ENCODE measurements around the gene NDUFB6.

DNA sequence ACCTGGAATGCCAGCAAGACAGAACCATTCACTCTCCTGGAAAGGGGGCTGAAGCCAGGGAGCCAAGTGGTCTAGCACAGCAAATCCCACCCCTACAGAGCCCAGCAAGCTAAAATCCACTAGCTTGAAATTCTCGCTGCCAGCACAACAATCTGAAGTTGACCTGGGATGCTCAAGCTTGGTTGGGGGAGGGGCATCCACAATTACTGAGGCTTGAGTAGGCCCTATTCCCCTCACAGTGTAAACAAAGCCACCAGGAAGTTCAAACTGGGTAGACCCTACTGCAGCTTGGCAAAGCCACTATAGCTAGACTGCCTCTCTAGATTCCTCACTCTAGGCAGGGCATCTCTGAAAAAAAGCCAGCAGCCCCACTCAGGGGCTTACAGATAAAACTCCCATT is 64.2 kb downstream of the NDUFB6 start:
- TF ChIP-seq, protein P1, sequence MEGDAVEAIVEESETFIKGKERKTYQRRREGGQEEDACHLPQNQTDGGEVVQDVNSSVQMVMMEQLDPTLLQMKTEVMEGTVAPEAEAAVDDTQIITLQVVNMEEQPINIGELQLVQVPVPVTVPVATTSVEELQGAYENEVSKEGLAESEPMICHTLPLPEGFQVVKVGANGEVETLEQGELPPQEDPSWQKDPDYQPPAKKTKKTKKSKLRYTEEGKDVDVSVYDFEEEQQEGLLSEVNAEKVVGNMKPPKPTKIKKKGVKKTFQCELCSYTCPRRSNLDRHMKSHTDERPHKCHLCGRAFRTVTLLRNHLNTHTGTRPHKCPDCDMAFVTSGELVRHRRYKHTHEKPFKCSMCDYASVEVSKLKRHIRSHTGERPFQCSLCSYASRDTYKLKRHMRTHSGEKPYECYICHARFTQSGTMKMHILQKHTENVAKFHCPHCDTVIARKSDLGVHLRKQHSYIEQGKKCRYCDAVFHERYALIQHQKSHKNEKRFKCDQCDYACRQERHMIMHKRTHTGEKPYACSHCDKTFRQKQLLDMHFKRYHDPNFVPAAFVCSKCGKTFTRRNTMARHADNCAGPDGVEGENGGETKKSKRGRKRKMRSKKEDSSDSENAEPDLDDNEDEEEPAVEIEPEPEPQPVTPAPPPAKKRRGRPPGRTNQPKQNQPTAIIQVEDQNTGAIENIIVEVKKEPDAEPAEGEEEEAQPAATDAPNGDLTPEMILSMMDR (IDR thresholded peaks at IDR 0.05) = no peak
- TF ChIP-seq POLR2A (IDR thresholded peaks at IDR 0.05) (no peak), EP300 (IDR thresholded peaks at IDR 0.05) (no peak), POLR2AphosphoS5 (IDR thresholded peaks at IDR 0.05) (no peak)
